ENCODE data around the gene FASTK. TPM values are rescaled to one million over a fixed set of nuclear protein-coding genes. Genes with fewer than 3 reads are reported as not detected.

Gene FASTK
- total RNA-seq, 4 donors from 2014 or later, result 69.9 to 139 (median 79.7) TPM

DNA sequence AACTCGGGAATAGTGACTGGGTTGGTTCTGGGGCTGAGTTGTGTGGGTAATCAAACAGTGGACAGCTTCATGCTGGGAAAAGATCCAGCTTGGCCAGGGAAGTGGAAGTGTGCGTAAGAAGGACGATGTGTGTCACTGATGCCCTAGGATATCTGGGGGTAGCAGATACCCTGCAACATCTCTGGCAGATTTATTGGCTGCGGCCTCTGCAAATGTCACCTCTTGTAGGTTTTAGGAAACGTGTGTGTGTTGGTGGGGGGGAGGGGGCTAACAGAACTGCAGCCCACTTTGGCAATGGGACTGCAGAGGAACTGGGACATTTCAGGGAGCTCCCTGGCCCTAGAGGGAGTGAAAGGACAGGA, 4.7 kb upstream of the FASTK start:
- WGBS, 2 donors, result 31 to 48% methylated on average over 5 of the region's 5 CpGs
- no peaks in the 10 kb centered on the region for H3K9me3 ChIP-seq
- TF ChIP-seq CTCF (IDR thresholded peaks at IDR 0.05) (no peak), POLR2A (IDR thresholded peaks at IDR 0.05) (no peak), EP300 (IDR thresholded peaks at IDR 0.05) (no peak)
- peaks cover 0 to 71% (median 54%) of the 10 kb centered on the region in 4 donors for H3K4me1 ChIP-seq
- H3K4me3 ChIP-seq, result peak overlapping the region in 2 of 4 donors; percentile 55 to 64
- peak overlapping the region; percentile 77 to 93 (median 81) for H3K27ac ChIP-seq
- DNase-seq (ENCODE audit: low spot score in 2 of 2), result no peak
- no peaks in the 10 kb centered on the region for H3K36me3 ChIP-seq
- H3K27me3 ChIP-seq, result no peaks in the 10 kb centered on the region

- H3K4me1 ChIP-seq, result peaks cover 0 to 70% (median 53%) of the 10 kb centered on the region in 4 donors
- H3K9me3 ChIP-seq, result no peaks in the 10 kb centered on the region
- WGBS, 2 donors, result 26 to 31% methylated on average over 3 of the region's 3 CpGs
- no peak for DNase-seq (ENCODE audit: low spot score in 2 of 2)
- peak overlapping the region; percentile 67 to 93 (median 76) for H3K4me3 ChIP-seq
- H3K36me3 ChIP-seq, result peaks cover 0 to under 1% (median 0%) of the 10 kb centered on the region in 3 donors
- H3K27me3 ChIP-seq, result no peaks in the 10 kb centered on the region
- TF ChIP-seq EP300 (IDR thresholded peaks at IDR 0.05) (no peak), POLR2A (IDR thresholded peaks at IDR 0.05) (no peak), CTCF (IDR thresholded peaks at IDR 0.05) (no peak)
- H3K27ac ChIP-seq, result peak overlapping the region; percentile 92 to 99 (median 98)
Observed at GRCh38 chr7:151083824-151084160, 3.2 kb upstream of the FASTK start.

- no peaks in the 10 kb centered on the region for H3K27me3 ChIP-seq
- 0 to 1% methylated on average over 21 to 33 of the region's 69 CpGs for WGBS, 2 donors
- H3K4me1 ChIP-seq, result peaks cover 0 to 70% (median 49%) of the 10 kb centered on the region in 4 donors
- H3K9me3 ChIP-seq, result no peaks in the 10 kb centered on the region
- peak within 1 kb of the TSS; percentile 92 to 99 (median 98) for H3K27ac ChIP-seq
- TF ChIP-seq EP300 (IDR thresholded peaks at IDR 0.05) (peak in 1 of 2 donors; percentile 38), CTCF (IDR thresholded peaks at IDR 0.05) (no peak), POLR2A (IDR thresholded peaks at IDR 0.05) (peak in 1 of 2 donors; percentile 52)
- peak within 1 kb of the TSS; percentile 67 to 93 (median 76) for H3K4me3 ChIP-seq
- peaks cover 0 to 6% (median 0%) of the 10 kb centered on the region in 3 donors for H3K36me3 ChIP-seq
- peak in 1 of 2 donors; percentile 53 for DNase-seq (ENCODE audit: low spot score in 2 of 2)
Observed at GRCh38 chr7:151083071-151083823, 2.6 kb upstream of the FASTK start, which contains the start of gene TMUB1. TSS of gene TMUB1 (minus strand) at chr7:151083493. CDS start at chr7:151082563, 930 bp downstream.

DNA sequence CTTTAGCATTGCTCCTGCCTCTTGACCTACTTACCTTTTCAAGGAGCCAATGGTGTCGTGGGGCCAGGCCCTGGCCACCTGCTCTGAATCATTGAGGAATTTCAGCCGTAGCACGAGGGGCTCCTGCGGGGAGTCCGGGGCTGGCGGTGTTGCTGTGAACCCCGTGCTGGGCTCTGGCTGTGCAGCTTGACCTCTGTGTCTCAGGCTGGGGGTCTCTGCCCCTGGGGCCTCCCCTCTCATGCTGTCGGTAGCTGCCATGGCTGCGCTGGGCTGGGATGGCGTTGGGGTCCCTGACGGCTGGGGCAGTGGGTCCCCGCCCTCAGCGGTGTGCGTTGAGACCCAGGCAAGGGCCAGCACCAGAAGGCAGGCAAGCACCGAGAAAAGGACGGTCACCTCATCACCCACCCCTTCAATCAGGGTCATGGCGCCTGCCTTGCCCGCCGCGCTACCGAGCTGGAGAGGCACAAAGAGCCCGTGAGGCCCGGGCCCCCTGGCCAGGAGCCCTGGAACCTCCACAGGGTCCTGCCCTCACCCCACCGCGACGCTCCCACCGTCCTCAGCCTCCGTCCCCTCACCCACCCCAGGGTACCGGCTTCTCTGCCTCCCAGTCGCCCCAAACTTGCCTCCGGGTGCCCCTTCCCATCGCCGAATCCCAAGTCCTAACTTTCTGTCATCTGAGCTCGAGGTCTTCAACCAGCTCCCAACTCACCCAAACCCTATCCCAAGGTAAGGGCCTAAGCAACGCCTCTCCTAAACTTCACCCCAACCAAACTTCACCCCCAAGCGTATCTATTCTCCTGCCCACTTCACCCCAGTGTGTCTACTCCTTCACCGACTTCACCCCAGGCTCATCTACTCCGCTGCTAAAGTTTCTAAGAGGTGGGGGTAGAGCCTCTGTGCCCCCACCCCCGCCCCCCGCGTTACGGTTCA, 1.8 kb upstream of the FASTK start:
- H3K27ac ChIP-seq, result peak overlapping the region; percentile 92 to 99 (median 98)
- 44 to 55% methylated on average over 41 of the region's 42 CpGs for WGBS, 2 donors
- DNase-seq (ENCODE audit: low spot score in 2 of 2), result no peak
- no peaks in the 10 kb centered on the region for H3K9me3 ChIP-seq
- peak overlapping the region; percentile 67 to 93 (median 76) for H3K4me3 ChIP-seq
- peaks cover 0 to 12% (median 0%) of the 10 kb centered on the region in 3 donors for H3K36me3 ChIP-seq
- H3K27me3 ChIP-seq, result no peaks in the 10 kb centered on the region
- TF ChIP-seq EP300 (IDR thresholded peaks at IDR 0.05), result no peak
- TF ChIP-seq CTCF (IDR thresholded peaks at IDR 0.05), result no peak
- TF ChIP-seq POLR2A (IDR thresholded peaks at IDR 0.05), result no peak
- H3K4me1 ChIP-seq, result peaks cover 0 to 71% (median 42%) of the 10 kb centered on the region in 4 donors
